DOHH2 (cell line): ENCODE data around the gene LCK.

Experiments
- H3F3A ChIP-seq: fragments of 200-600 bp; sonication (generic), shearing (Covaris generic); 2 replicates; pipeline ENCODE4 v1.6.0; 2016; ENCODE audit warnings: antibody characterized with exemption, mild to moderate bottlenecking; ENCODE audit not compliant: control insufficient read depth, insufficient read depth
- H3K27ac ChIP-seq: fragments of 200-600 bp; sonication (generic); 2 replicates; pipeline ENCODE4 v1.5.1; 2014; ENCODE audit warnings: low read depth, mild to moderate bottlenecking, low read length, moderate library complexity
- H3K27me3 ChIP-seq: fragments of 200-600 bp; sonication (generic); 2 replicates; pipeline ENCODE4 v1.6.1; 2014; ENCODE audit warnings: mild to moderate bottlenecking, low read length, mixed read lengths; ENCODE audit not compliant: control insufficient read depth
- H3K36me3 ChIP-seq: fragments of 200-600 bp; sonication (generic); 2 replicates; pipeline ENCODE4 v1.6.1; 2014; ENCODE audit warnings: mild to moderate bottlenecking, low read length, moderate library complexity, mixed read lengths; ENCODE audit not compliant: control insufficient read depth
- H3K4me1 ChIP-seq: fragments of 200-600 bp; sonication (generic); 2 replicates; pipeline ENCODE4 v1.6.1; 2014; ENCODE audit warnings: mild to moderate bottlenecking, low read length, mixed read lengths; ENCODE audit not compliant: control insufficient read depth
- H3K4me2 ChIP-seq: fragments of 200-600 bp; sonication (generic); 2 replicates; pipeline ENCODE4 v1.6.0; 2014; ENCODE audit warnings: mild to moderate bottlenecking, low read length, moderate library complexity
- H3K4me3 ChIP-seq: fragments of 200-600 bp; sonication (generic); 2 replicates; pipeline ENCODE4 v1.5.1; 2014; ENCODE audit warnings: mild to moderate bottlenecking, low read length, mixed read lengths
- H3K79me2 ChIP-seq: fragments of 200-600 bp; sonication (generic); 2 replicates; pipeline ENCODE4 v1.6.1; 2014; ENCODE audit warnings: mild to moderate bottlenecking, low read length, mixed read lengths; ENCODE audit not compliant: control insufficient read depth
- H3K9me2 ChIP-seq: fragments of 200-600 bp; sonication (generic); replicated peaks from 2 replicates; pipeline ENCODE4 v1.6.1; 2014; ENCODE audit warnings: mild to moderate bottlenecking, low read length, mixed read lengths; ENCODE audit not compliant: control insufficient read depth
- H3K9me3 ChIP-seq: fragments of 200-600 bp; sonication (generic); 2 replicates; pipeline ENCODE4 v1.6.1; 2014; ENCODE audit warnings: antibody characterized with exemption, low read length, mixed read lengths; ENCODE audit not compliant: control insufficient read depth, insufficient read depth
- H4K20me1 ChIP-seq: fragments of 200-600 bp; sonication (generic); 2 replicates; pipeline ENCODE4 v1.6.0; 2014; ENCODE audit warnings: low read depth, mild to moderate bottlenecking, antibody characterized with exemption, low read length, moderate library complexity; ENCODE audit not compliant: control insufficient read depth, insufficient read depth
- CTCF ChIP-seq: fragments of 200-600 bp; sonication (generic); IDR thresholded peaks from one replicate; pipeline ENCODE4 v1.5.1; 2014; ENCODE audit warnings: antibody characterized with exemption, mild to moderate bottlenecking, low read depth, low read length; ENCODE audit not compliant: poor library complexity, severe bottlenecking
- EZH2phosphoT487 ChIP-seq: fragments of 200-600 bp; sonication (generic); IDR thresholded peaks from 2 replicates; pipeline ENCODE4 v1.6.1; 2017; ENCODE audit warnings: borderline replicate concordance, mild to moderate bottlenecking, antibody characterized with exemption, low read length, moderate library complexity, mixed read lengths

LCK gene

GRCh38 chr1:32273391-32274208 lies 22.5 kb downstream of the LCK start:
- H3F3A ChIP-seq = peaks cover 12% of the 10 kb centered on the region
- TF ChIP-seq EZH2phosphoT487 (no peak), CTCF (no peak)
- H3K36me3 ChIP-seq = peaks cover 44% of the 10 kb centered on the region
- H4K20me1 ChIP-seq = no peaks in the 10 kb centered on the region
- H3K9me3 ChIP-seq = no peaks in the 10 kb centered on the region
- H3K79me2 ChIP-seq = peaks cover 24% of the 10 kb centered on the region
- peak overlapping the region; percentile 88 for H3K4me2 ChIP-seq
- H3K9me2 ChIP-seq = no peaks in the 10 kb centered on the region
- no peaks in the 10 kb centered on the region for H3K27me3 ChIP-seq
- H3K4me1 ChIP-seq = peaks cover 42% of the 10 kb centered on the region
- peak overlapping the region; percentile 57 for H3K4me3 ChIP-seq
- H3K27ac ChIP-seq = peak overlapping the region; percentile 79

- TF ChIP-seq EZH2phosphoT487 (no peak), CTCF (no peak)
- peaks cover 24% of the 10 kb centered on the region for H3K79me2 ChIP-seq
- H3K9me3 ChIP-seq = no peaks in the 10 kb centered on the region
- peak overlapping the region; percentile 79; the same call in 1 of the 2 replicates for H3K27ac ChIP-seq
- no peaks in the 10 kb centered on the region for H3K9me2 ChIP-seq
- H3K27me3 ChIP-seq = no peaks in the 10 kb centered on the region
- peaks cover 12% of the 10 kb centered on the region for H3F3A ChIP-seq
- H3K36me3 ChIP-seq = peaks cover 56% of the 10 kb centered on the region
- peak overlapping the region; percentile 88 for H3K4me2 ChIP-seq
- peaks cover 36% of the 10 kb centered on the region for H3K4me1 ChIP-seq
- no peak overlapping the region for H3K4me3 ChIP-seq
- H4K20me1 ChIP-seq = no peaks in the 10 kb centered on the region
Measured at GRCh38 chr1:32274646-32275340, 23.7 kb downstream of the LCK start.

- TF ChIP-seq CTCF (no peak), EZH2phosphoT487 (no peak)
- peaks cover 60% of the 10 kb centered on the region for H3K36me3 ChIP-seq
- H3K27me3 ChIP-seq = no peaks in the 10 kb centered on the region
- no peaks in the 10 kb centered on the region for H4K20me1 ChIP-seq
- H3K9me3 ChIP-seq = no peaks in the 10 kb centered on the region
- H3F3A ChIP-seq = peaks cover 12% of the 10 kb centered on the region
- H3K4me1 ChIP-seq = peaks cover 36% of the 10 kb centered on the region
- no peak overlapping the region for H3K27ac ChIP-seq
- H3K9me2 ChIP-seq = no peaks in the 10 kb centered on the region
- H3K4me3 ChIP-seq = no peak overlapping the region
- peaks cover 24% of the 10 kb centered on the region for H3K79me2 ChIP-seq
- no peak overlapping the region for H3K4me2 ChIP-seq
Measured at GRCh38 chr1:32275424-32275823, 24.4 kb downstream of the LCK start.
